ENCODE measurements around the gene DCUN1D3. TPM values are rescaled to one million over a fixed set of nuclear protein-coding genes. Genes with fewer than 3 reads are reported as not detected.

DCUN1D3 gene
- total RNA-seq, 1 experiment from 2014 or later: 10.5 TPM

DNA sequence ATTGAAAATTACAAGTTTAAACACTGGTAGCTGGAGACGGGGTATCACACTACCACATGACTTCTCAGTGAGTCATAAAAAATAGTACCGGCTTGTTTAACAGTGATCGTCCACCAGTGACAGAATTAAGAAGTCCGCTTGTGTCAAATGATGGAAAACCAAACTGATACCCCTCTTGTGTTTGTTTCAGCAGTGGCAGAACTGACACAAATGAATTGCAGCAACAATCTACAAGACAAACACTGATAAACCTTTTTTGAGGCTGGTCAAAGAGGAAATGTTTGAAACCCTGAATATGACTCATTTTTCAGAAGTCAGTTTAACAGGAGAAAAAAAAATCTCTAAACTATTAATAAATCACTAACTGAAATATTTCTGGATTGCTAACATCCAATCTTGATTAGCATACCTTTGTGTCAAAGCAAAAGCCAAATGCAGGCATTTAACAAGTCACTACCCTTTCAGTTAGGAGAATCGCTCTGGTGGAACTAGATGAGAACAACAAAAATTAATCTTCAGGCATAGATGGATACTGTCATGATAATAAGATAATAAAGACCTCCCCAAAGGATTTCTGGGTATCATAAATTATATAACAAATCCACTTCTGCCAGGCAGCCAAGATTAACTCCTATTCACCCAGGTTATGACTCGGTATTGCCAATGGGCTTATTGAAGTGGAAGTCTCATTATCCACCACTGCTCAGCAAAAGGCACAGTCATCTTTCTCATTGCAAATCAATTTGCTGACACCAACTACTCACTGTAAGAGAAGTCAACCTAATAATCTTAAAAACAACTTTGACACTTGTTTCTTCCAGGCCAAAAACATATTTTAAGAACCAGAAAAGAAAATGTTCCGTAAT, 20.8 kb downstream of the DCUN1D3 start:
- POLR2A ChIA-PET (ENCODE audit: unreplicated experiment): no interaction called here
- Histone ChIP-seq H3K9me2 (replicated peaks; ENCODE audit: low read length) (no peaks in the 10 kb centered on the region), H3K36me3 (ENCODE audit: low read depth, low read length) (peaks cover 4% of the 10 kb centered on the region; the same call in 1 of the 2 replicates), H3K79me2 (ENCODE audit: low read length) (peaks cover 93% of the 10 kb centered on the region), H3K4me2 (ENCODE audit: low read length) (peak overlapping the region; percentile 72), H3K9ac (ENCODE audit: low read length) (no peak overlapping the region), H4K20me1 (ENCODE audit: low read length) (0 out of 2 replicates have a peak, but pooled peaks cover 8% of the 10 kb centered on the region), H2AFZ (ENCODE audit: low read length) (peak overlapping the region; percentile 47; the same call in 1 of the 2 replicates), H3F3A (ENCODE audit: low read length, unreplicated experiment) (no peaks in the 10 kb centered on the region), H3K9me3 (ENCODE audit: low read length) (no peaks in the 10 kb centered on the region), H3K27me3 (ENCODE audit: low read length) (no peaks in the 10 kb centered on the region), H3K4me1 (ENCODE audit: insufficient read depth, low read length) (peaks cover 52% of the 10 kb centered on the region), H3K4me3 (ENCODE audit: low read length) (no peak overlapping the region), H3K27ac (ENCODE audit: low read length) (peak overlapping the region; percentile 40)
- DNase-seq: peak; percentile 35
- no peak for TF ChIP-seq EZH2phosphoT487 (IDR thresholded peaks at IDR 0.05; ENCODE audit: borderline replicate concordance, low read length)
- TF ChIP-seq, protein P1, sequence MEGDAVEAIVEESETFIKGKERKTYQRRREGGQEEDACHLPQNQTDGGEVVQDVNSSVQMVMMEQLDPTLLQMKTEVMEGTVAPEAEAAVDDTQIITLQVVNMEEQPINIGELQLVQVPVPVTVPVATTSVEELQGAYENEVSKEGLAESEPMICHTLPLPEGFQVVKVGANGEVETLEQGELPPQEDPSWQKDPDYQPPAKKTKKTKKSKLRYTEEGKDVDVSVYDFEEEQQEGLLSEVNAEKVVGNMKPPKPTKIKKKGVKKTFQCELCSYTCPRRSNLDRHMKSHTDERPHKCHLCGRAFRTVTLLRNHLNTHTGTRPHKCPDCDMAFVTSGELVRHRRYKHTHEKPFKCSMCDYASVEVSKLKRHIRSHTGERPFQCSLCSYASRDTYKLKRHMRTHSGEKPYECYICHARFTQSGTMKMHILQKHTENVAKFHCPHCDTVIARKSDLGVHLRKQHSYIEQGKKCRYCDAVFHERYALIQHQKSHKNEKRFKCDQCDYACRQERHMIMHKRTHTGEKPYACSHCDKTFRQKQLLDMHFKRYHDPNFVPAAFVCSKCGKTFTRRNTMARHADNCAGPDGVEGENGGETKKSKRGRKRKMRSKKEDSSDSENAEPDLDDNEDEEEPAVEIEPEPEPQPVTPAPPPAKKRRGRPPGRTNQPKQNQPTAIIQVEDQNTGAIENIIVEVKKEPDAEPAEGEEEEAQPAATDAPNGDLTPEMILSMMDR (conservative IDR thresholded peaks at IDR 0.05; ENCODE audit: low read depth, low read length): no peak
- no peak for TF ChIP-seq EZH2 (IDR thresholded peaks at IDR 0.05; ENCODE audit: low read length, unreplicated experiment)
- CTCF ChIA-PET: interaction anchor here (0.5 kb wide), 1 partner anchor 309 kb away, joined by 3 read pairs; no protein-coding TSS in a partner anchor
- no TSS peak for BruUV-seq (replicated peaks)
- peak; percentile 37; the same call in 1 of the 2 replicates for ATAC-seq
- intact Hi-C loops (cut with micrococcal nuclease): no loop called here

DNA sequence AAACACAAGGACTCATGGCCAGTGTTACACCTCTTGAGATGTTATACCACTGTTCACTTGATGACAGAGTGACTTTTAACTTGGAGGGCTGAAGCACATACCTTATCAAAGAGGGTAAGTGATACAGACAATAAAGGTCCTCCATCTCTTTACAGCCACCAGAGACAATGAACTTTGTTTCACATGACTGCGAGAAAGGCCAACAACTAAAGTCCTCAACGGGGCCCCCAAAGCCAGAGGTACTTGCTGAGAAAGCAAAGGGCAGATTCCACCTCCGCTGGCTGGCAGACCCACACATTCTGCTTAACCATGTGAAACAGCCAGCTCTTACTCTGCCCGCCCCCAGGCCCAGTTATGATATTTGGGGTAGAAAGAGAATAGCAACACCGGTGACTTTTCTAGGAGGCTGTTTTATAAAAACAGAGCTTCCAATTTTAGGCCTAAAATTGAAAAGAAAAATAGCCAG, 21.4 kb downstream of the DCUN1D3 start:
- Histone ChIP-seq H2AFZ (ENCODE audit: low read length) (no peak overlapping the region), H3K79me2 (ENCODE audit: low read length) (peaks cover 93% of the 10 kb centered on the region), H3K36me3 (ENCODE audit: low read depth, low read length) (peaks cover 4% of the 10 kb centered on the region; the same call in 1 of the 2 replicates), H3K27me3 (ENCODE audit: low read length) (no peaks in the 10 kb centered on the region), H3K4me1 (ENCODE audit: insufficient read depth, low read length) (peaks cover 46% of the 10 kb centered on the region), H3K4me2 (ENCODE audit: low read length) (peak overlapping the region; percentile 72), H4K20me1 (ENCODE audit: low read length) (0 out of 2 replicates have a peak, but pooled peaks cover 4% of the 10 kb centered on the region), H3K4me3 (ENCODE audit: low read length) (no peak overlapping the region), H3K9me2 (replicated peaks; ENCODE audit: low read length) (no peaks in the 10 kb centered on the region), H3F3A (ENCODE audit: low read length, unreplicated experiment) (no peaks in the 10 kb centered on the region), H3K9ac (ENCODE audit: low read length) (no peak overlapping the region), H3K9me3 (ENCODE audit: low read length) (no peaks in the 10 kb centered on the region), H3K27ac (ENCODE audit: low read length) (peak overlapping the region; percentile 40; the same call in 1 of the 2 replicates)
- intact Hi-C loops (cut with micrococcal nuclease): no loop called here
- CTCF ChIA-PET: interaction anchor here (0.5 kb wide), 1 partner anchor 309 kb away, joined by 3 read pairs; no protein-coding TSS in a partner anchor
- BruUV-seq (replicated peaks): no TSS peak
- no peak for DNase-seq
- TF ChIP-seq, protein P1 (conservative IDR thresholded peaks at IDR 0.05; ENCODE audit: low read depth, low read length): no peak
- TF ChIP-seq EZH2phosphoT487 (IDR thresholded peaks at IDR 0.05; ENCODE audit: borderline replicate concordance, low read length): no peak
- TF ChIP-seq EZH2 (IDR thresholded peaks at IDR 0.05; ENCODE audit: low read length, unreplicated experiment): no peak
- ATAC-seq: no peak
- POLR2A ChIA-PET (ENCODE audit: unreplicated experiment): no interaction called here

DNA sequence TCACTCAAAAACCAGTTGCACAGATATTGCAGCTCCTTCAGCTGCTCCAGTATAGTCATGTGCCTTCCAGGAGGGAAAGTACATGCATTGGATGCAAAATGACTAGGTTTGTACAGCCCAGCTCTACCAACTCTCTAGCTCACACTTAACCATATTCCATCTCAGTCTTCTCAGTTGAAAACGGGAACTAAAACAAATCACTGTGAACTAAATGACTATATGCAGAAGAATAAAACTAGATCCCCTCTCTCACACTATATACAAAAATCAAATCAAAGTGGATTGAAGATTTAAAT, 24.9 kb downstream of the DCUN1D3 start:
- Histone ChIP-seq H3K79me2 (ENCODE audit: low read length) (peaks cover 96% of the 10 kb centered on the region), H3F3A (ENCODE audit: low read length, unreplicated experiment) (no peaks in the 10 kb centered on the region), H3K4me1 (ENCODE audit: insufficient read depth, low read length) (peaks cover 25% of the 10 kb centered on the region), H3K27me3 (ENCODE audit: low read length) (no peaks in the 10 kb centered on the region), H3K27ac (ENCODE audit: low read length) (no peak overlapping the region), H3K4me2 (ENCODE audit: low read length) (no peak overlapping the region), H3K4me3 (ENCODE audit: low read length) (no peak overlapping the region), H4K20me1 (ENCODE audit: low read length) (0 out of 2 replicates have a peak, but pooled peaks cover 4% of the 10 kb centered on the region), H3K36me3 (ENCODE audit: low read depth, low read length) (peaks cover 4% of the 10 kb centered on the region; the same call in 1 of the 2 replicates), H2AFZ (ENCODE audit: low read length) (no peak overlapping the region), H3K9me2 (replicated peaks; ENCODE audit: low read length) (no peaks in the 10 kb centered on the region), H3K9me3 (ENCODE audit: low read length) (no peaks in the 10 kb centered on the region), H3K9ac (ENCODE audit: low read length) (no peak overlapping the region)
- POLR2A ChIA-PET (ENCODE audit: unreplicated experiment): no interaction called here
- DNase-seq (no peak), ATAC-seq (no peak)
- intact Hi-C loops (cut with micrococcal nuclease): no loop called here
- BruUV-seq (replicated peaks): no TSS peak
- CTCF ChIA-PET: no interaction called here
- TF ChIP-seq EZH2 (IDR thresholded peaks at IDR 0.05; ENCODE audit: low read length, unreplicated experiment) (no peak), EZH2phosphoT487 (IDR thresholded peaks at IDR 0.05; ENCODE audit: borderline replicate concordance, low read length) (no peak)
- TF ChIP-seq, protein P1 (conservative IDR thresholded peaks at IDR 0.05; ENCODE audit: low read depth, low read length): no peak

Data from PC-3 (cell line).